T1000 (cell line): Measurements from ENCODE around the gene CCDC148.
"Not testable (repeated sequence)": the region's sequence is repeated elsewhere in the genome, so short reads cannot be mapped to it uniquely, and the experiment has no call there.

Experiments used
- DNase-seq: peaks from one replicate; lab custom pipeline; 2025; ENCODE audit warnings: mixed read lengths; lab: John Stamatoyannopoulos, UW

The CCDC148 gene

DNA sequence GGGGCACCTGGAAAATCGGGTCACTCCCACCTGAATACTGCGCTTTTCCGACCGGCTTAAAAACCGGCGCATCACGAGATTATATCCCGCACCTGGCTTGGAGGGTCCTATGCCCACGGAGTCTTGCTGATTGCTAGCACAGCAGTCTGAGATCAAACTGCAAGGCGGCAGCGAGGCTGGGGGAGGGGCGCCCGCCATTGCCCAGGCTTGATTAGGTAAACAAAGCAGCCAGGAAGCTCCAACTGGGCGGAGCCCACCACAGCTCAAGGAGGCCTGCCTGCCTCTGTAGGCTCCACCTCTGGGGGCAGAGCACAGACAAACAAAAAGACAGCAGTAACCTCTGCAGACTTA is 105.1 kb downstream of the CCDC148 start:
- DNase-seq: not testable (repeated sequence)

- DNase-seq: not testable (repeated sequence)
Measured at GRCh38 chr2:158350751-158351465, 105.6 kb downstream of the CCDC148 start.

DNA sequence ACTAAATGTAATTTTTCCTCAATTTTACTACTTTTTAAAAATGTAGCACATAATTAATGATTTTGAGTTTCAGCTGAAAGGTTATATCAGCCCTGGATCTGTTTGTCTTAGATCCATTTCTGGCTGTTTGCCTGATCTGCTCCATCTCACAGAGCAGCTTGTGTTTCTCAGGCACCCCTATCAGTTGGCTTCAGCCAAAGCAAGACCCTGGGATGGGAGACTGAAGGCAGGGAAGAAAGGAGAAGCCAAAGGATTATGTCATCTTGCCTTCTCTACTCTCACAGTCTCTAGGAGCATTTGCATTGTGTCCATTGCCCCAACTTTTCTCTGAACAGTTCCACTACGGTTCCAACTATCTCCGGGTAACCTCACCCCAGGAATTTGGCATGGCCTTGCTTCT is 110.5 kb downstream of the CCDC148 start:
- DNase-seq: no peak

GRCh38 chr2:158339513-158339912 is 117.0 kb downstream of the CCDC148 start:
- DNase-seq: no peak

- DNase-seq: no peak
Measured at GRCh38 chr2:158337018-158337417, 119.5 kb downstream of the CCDC148 start.

- not testable (repeated sequence) for DNase-seq
Measured at GRCh38 chr2:158331799-158332198, 124.8 kb downstream of the CCDC148 start.

GRCh38 chr2:158325782-158326340 is 130.7 kb downstream of the CCDC148 start:
- DNase-seq: no peak

- DNase-seq: no peak
Measured at GRCh38 chr2:158325031-158325781, 131.3 kb downstream of the CCDC148 start.

- no peak for DNase-seq
Measured at GRCh38 chr2:158323381-158323780, 133.2 kb downstream of the CCDC148 start.

GRCh38 chr2:158321264-158321663 is 135.3 kb downstream of the CCDC148 start:
- no peak for DNase-seq

DNA sequence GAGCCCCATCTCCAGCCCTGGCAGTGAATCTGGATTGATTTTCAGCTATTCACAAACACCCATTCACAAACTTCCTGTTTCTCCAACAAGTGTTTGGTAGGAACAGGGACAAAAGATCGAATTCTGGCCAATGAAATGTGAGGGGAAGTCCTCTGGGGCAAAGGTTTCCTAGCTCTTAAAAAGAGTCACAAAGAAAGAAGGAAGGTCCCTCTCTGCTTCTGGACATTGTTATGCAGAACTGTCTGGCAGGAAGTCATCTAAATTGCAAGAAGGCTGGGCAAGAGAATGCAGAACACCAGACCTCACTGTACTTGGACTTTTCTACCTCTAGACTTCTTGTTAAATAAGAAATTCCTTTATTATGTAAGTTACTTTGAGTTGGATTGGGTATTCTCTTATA is 137.3 kb downstream of the CCDC148 start:
- no peak for DNase-seq

DNA sequence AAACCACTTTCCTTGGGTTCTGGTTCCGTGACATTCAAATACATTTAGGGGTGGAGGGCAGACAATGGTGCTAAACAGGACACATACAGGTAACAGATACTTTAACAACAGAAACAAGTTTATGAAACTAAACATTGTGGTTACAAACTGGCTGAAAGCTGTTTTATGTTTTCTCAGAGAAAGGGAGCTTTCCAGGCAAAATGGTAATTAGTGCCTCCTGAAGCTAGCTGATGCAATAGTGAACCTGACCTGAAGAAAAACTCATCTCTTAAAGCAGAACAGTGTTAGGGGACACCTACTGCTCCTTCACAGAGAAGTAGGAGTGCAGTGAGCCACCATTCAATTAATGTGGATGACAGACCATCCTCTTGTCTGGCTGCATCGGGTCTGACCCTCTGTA is 138.9 kb downstream of the CCDC148 start:
- DNase-seq: no peak

DNA sequence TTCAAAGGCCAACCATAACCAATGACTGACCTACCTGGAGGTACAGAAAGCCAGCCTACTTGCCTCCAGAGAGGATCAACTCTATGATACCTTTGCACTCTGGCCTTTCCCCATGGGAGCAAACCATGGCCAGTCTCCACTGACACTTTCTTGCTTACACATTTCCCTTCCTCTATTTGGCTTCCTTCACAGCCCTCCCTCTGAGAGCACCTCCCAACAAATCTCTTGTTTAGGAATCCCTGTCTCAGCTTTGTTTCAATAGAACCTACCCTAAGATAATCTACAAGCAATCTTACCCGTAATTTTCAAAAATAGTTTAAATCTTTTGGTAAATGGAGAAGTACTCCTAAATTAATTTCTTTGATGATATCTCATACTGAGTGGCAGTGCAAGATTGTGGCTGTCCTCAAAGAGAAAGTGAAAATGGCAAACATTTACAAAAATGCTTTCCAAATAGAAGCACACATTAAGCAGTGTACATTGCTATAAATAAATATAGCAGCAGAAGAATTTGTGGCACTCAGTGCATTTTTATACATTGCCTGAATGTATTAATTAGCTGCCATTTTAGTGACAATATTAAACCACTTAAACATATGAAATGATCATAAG is 140.6 kb downstream of the CCDC148 start:
- DNase-seq: no peak

DNA sequence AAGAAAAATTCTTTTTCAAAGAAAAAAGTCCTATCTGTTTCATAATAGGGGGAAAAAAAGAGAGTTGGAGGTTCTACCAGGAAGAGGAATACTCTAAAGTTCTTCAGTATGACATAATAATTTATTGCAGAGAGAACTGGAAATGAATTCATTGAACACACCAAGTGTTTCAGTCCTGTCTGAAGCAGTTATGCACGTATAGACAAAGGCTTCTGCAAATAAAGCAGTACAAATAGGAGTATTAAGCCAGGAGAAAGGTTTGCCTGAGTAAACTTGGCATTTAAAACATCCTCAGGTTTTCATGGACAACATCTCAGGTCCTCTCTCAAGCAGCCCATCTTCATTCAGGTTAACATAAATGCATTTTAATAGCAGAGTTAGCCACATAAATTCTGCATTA is 141.6 kb downstream of the CCDC148 start:
- no peak for DNase-seq

DNA sequence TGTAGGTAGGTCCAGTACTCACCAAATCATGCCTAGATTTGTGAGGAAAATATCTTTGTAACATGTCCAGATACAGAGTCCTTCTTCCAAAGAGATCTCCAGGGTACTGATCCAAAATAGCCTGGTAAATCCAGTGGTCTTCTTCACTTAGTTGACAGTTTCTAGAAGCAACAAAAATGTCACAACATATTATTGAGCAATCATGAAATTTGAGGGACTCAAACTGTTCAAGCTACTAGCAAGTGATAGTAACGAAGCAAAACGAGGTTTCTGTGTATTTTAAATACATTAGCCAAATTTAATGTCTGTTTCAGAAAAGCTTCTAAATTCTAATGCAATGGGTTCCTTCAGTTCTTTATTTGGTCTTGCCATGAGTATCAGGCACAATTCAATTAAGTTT is 142.8 kb downstream of the CCDC148 start:
- no peak for DNase-seq

GRCh38 chr2:158312981-158313380 is 143.6 kb downstream of the CCDC148 start:
- DNase-seq: no peak

GRCh38 chr2:158310407-158310806 is 146.1 kb downstream of the CCDC148 start:
- DNase-seq: not testable (repeated sequence)

DNA sequence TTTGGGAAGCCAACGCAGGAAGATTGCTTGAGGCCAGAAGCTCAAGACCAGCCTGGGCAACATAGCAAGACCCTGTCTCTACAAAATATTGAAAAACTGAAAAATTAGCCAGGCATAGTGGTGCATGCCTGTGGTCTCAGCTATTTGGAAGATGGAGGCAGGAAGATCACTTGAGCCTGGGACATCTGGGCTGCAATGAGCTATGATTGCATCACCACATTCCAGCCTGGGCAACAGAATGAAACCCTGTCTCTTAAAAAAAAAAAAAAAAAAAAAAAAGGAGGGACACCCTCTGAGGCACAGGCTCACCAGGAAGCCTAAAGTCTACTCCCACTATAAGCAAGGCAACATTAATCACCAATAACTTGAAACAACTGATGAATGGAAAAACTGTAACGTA is 151.1 kb downstream of the CCDC148 start:
- no peak for DNase-seq

DNA sequence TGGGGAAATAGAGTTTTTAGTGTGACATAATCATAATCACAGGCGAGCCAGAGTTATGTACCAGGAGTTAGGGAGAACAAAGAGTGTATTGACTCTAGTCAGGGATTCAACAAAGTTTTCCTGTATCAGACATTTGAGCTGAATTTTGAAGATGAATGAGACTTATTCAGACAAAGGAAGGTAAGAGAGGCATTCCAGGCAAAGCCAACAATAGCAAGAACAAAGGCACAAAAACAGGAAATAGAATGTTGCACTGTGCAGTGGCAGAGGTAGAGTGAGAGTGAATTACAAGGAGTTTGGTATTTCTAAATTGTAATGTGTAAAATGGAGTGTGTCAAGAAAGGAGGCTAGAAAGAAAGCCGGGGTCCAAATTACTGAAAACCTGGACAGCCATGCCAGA is 156.2 kb downstream of the CCDC148 start:
- no peak for DNase-seq

- peak; percentile 11 for DNase-seq
Measured at GRCh38 chr2:158297606-158298005, 158.9 kb downstream of the CCDC148 start.

- DNase-seq: no peak
Measured at GRCh38 chr2:158297120-158297519, 159.4 kb downstream of the CCDC148 start.

DNA sequence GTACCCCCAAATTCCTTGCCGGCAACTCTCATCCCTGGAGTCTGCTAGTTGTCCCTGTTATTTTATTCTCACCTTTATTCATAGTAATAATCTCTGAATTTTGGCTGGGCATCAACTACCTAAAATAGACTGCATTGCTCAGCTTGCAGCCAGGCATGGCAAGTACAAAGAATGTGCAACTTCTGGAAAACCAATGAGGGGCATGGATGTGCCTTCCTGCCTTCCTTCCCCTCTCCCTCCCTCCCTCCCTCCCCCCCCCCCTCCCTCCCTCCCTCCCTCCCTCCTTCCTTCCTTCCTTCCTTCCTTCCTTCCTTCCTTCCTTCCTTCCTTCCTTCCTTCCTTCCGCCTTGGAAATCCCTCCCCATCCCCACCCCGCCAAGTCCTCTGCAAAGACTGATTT is 162.8 kb downstream of the CCDC148 start:
- DNase-seq: no peak
